ENCODE measurements around the gene KISS1.

KISS1 gene

DNA sequence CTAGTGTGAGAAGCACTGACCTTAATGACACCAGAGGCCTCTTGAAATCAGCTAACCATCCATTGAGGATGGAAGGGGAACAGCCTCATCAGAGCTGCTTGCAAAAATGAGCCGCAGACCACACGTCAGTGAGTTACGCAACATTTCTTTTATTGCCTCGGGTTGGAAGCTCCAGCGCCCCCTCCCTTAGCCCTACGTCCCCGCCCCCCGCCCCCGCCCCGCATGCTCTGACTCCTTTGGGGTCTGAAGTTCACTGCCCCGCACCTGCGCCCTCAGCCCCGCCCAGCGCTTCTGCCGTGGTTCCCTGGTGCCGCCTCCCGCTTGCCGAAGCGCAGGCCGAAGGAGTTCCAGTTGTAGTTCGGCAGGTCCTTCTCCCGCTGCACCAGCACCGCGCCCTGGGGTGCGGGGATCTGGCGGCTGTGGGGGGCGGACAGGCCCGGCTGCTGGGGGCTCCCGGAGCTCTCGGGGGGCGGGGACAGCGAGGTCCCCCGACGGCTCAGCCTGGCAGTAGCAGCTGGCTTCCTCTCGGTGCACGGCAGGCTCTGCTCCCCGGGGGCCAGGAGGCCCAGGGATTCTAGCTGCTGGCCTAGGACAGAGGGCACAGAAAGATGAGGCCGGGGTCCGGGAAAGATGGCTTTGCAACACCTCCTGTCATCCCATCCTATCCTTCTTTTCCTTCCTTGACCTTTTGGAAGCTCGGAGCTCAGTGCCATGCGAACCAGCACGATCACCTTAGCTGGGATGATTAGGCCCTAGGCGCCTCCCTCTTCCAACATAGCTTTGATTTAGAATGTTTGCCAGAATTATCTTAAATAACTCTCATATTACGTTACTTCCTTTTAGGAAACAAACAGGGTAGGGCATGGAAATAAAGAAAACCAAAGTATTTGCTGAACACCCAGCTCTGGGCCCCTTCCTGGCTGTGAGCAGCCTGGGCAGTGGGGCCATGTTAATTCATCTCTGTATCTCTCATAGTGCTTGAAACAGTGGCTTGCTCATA lies 5.8 kb downstream of the KISS1 start:
- no peak for DNase-seq

DNA sequence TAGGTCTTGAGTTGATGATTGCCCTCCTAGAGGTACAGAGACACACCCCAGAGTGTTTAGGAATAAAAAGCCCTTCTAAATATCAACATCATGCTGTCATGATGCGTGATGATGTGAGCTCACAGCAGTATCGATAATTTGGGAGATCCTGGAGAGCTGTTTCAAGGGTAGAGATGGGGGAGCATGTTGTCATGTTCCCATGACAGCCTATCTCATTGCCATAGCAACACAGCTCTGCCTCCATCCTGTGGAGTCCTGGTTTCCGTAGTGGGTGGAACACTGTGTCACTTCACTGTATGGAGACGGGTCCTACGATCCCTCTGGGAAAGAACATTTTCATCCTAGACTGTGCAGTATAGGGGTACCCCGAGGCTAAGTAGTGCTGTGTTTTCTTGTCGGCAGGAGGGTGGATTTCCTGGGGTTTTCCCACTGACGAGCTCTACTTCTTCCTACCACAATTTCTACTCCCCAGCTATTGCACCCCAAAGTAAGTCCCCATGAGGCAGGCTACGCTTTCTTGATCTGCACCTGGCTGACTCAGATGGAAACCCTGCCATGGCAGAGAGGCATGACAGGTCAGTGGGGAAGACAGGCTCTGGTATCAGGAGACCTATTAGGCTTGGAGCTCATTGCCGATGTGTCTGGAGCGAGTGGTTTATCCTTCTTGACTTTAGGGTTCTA lies 7.2 kb downstream of the KISS1 start:
- no peak for DNase-seq

DNA sequence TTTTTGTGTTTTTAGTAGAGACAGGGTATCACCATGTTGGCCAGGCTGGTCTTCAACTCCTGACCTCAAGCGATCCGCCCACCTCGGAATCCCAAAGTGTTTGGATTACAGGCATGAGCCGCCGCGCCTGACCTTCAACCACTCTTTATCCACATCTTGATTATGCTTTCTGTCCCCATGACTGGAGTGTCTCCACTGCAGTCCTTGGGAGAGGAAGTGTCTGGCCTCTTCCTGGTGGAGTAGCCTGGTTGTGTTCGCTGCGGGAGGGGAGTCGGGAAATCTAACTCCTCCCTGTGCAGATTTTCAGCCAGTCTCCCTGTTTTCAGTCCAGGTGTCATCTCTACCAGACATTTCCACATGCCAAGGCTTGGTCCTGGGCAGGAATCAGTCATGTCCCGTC lies 9.7 kb downstream of the KISS1 start:
- no peak for DNase-seq

DNA sequence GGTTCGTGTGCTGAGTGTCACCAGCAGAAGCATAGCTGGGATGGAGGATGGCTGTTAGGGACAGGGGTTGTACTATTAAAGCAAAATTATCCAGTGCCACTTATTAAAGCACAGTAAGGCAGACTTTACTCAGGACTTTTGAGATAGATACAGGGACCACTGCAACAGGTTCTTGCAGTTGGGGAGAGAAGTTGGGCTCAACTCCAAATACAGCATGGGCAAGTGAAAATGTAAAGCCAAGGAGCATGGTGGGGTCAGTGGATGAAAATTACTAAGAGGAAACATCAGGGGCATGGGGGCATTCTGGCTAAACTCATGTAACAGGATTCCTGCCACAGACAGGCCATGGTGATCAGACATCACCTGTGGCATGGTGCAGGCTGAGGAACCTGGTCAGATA lies 15.2 kb downstream of the KISS1 start:
- no peak for DNase-seq

DNA sequence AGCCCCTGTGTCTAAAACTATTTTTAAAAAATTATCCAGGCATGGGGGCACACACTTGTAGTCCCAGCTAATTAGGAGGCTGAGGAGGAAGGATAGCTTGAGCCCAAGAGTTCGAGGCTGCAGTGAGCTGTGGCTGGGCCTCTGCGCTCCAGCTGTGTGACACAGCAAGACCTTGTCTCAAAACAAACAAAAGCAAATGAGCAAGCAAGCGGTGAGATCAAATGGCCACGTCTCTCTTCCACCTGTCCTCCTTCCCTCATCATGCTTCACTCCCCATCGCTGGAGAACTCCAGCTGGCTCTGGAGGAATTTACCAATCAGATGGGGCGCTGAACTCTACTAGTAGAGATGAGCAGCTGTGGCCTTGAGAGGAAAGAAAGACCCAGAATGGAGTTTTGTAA lies 16.2 kb downstream of the KISS1 start:
- no peak for DNase-seq

DNA sequence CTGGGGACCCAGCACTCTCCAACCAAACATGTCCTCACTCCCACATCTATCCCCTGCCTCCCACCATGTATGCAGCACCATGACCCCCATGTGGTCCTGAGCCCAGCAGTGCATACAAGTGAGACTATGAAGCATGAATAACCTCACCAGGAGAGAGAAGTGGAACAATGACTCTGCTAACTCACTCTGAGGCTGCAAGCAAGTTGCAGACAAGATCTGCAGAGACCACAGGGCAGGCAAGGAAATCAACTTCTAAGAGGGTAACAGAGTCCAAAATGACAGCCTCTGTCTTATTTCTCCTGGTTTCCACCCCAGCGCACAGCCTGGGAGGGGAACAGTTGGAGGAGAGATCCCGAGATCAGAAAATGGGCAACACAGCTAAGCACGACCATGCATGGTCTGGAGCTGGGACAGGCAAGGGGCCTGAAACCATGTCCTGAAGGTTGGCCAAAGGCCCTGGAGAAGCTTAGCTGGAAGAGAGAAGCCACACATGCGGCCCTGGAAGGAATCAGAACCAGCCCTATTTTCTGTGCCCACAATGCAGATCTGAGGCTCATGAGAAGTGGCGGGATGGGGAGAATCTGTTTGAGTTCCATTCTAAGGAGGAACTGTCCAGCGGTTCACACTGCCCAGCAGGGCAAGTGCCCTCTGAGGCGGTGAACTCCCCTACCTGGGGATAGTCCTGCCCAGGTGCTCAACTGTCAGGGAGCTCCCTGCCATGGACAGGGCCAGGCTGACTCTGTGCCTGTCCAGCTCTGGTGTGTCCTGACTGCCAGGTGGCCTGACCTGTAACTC lies 17.6 kb downstream of the KISS1 start:
- DNase-seq: no peak

DNA sequence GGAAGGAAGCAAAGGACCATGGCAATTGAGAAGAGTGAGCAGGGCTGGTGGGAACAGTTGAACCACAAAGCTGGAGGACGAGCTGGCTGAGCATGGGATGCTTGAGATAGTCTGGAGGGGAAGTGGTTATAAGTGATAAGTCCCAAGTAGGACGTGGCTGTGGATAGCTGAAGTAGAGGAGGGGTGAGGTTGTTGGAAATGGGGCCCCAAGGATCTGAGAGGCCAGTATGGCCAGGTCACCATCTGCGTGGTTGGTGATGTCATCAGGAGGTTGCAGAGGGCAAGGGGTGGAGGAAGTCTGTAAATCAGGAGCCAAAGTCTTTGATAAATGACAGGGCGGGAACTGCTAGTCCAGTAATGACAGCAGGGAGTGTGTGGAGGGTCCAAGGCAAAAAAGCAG lies 19.2 kb downstream of the KISS1 start:
- DNase-seq: no peak

DNA sequence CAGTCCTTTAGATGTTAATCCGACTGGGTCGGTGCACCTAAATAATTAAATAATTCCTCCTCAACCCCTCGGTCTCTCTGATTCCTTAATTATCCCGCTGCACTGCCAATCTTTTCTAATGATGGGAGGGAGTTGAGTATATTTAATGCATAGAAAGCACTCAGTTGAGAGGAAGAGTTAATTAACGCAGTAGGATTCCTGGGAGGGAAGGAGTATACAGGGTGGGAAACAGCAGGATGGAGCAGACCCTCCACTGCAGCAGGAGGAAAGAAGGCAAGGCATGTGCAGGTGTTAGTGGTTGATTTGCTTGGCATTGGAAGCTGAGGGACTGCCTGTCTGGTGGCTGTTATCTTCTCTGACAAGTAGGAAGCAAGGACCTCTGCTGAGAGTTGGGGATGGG lies 20.2 kb downstream of the KISS1 start:
- DNase-seq: no peak

DNA sequence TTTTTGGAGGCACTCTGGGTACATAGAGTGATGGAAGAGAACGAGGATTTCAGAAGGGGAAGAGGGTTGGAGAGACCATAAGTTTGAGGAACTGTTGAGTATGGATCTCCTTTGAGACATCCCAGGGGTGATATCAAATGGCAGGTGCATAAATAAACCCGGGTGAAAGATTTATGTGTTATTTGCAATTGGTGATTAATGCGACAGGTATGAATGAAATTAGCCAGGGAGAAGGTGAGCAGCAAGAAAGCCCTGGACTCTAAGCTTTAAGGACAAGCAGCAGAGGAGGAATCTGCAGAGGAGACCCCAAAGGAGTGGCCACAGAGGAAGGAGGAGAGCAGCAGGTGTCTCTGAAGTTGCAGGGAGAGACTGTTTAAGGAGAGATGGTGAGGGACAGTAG lies 21.3 kb downstream of the KISS1 start:
- DNase-seq: no peak

DNA sequence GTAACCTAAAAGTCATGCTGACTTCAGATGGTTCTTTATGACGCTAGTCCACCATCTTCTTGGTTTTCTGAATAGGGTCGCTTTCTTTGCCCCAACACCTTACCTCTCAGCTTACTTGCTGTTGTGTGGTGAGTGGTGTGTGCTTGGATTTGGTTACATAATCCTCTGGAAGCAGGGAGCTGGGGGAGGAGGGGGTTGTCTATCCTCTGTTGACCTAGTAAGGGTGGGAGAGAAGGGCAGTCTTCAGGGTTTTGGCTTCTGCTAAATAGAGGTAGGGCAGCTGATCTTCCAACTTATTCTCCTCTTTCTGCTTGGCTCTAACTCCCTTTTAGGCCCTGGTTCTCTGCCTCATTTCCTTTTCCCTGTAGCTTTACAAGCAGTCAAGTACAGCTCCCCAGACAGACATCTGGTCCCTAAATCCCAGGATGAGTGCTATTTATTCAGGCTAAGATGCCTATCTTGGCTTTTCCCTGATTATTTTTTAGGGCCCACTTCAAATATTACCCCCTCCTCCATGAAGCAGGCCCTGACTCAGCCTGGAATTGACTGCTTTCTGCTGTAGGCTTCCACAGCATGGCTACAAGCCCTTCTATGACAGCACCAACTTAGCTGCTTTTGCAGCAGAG lies 23.8 kb downstream of the KISS1 start:
- no peak for DNase-seq

DNA sequence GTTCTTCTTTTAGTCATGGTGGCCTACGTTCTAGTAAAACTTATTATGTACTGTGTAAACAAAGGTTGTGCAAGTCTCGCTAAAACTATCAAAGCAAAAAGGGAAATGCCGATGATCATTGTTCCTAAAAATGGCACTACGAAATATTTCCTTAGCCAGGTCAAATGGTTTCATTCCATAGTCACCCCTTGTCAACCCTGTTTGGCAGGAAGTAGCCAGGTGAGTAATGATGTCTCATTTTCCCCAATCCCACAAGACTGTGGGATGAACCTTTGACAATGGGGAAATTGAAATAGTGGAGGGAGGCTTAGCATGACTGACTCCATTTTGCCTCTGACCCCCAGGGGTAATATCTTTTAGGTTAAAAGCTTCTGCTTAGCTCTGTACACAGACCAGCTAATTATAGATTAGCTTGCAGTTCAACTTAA lies 24.5 kb downstream of the KISS1 start:
- no peak for DNase-seq

DNA sequence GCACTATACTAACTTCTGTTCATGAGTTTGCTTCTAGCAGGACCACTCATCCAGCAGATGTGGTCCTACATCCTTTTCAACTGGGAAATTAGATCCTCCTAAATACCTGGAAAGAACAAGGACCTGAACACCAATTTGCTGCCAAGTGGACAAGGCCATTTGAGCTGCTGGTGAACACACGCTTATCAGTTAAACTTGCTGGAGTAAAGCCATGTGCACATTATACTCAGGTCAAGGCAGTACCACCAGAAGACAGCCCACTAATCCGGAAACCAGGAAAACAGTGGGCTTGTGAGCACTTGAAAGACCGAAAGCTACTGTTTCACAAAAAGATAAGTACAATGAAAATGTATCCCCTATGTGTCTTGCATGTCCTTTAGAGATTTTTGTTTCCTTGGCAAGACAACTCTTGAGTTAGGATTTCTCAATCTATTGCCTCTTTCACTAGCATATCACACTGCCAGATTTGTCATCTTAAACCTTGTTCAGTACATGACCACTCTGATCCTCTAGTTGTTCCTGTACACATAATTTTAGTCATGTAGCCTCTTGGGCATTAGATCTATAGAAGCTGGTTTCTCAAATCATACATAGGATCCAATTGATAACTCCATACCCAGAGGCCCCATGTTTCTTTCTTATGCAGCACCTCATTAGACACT lies 25.7 kb downstream of the KISS1 start:
- no peak for DNase-seq

DNA sequence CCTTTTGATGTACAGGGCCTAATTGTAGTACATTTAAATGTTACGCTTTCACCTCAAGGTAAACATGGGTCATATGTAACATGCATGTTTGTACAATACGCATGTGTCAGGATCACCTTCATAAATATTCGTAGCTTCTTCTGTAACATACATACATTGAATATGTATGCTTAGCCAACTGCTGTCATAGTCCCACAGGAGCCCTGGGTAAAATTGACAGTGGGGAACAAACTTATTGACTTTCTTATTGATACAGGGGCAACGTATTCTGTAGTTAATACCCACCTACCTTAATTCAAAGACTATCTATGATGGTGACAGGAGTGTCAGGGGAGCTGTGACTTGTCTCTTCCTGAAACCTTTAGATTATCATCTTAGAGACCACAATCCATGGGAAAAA lies 26.4 kb downstream of the KISS1 start:
- no peak for DNase-seq

DNA sequence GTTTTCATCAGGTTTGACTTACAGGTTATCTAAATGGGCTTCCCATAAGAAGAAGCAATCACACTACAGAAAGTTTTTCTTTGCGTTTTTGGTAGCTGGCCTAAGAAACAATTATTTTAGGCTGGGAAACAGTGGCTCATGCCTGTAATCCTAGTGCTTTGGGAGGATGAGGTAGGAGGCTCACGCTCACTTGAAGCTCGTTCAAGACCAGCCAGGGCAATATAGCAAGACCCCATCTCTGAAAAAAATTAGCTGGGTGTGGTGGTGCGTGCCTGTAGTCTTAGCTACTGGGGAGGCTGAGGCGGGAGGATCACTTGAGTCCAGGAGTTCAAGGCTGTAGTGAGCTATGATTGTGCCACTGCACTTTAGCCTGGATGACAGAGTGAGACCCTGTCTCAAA lies 28.6 kb downstream of the KISS1 start:
- no peak for DNase-seq

DNA sequence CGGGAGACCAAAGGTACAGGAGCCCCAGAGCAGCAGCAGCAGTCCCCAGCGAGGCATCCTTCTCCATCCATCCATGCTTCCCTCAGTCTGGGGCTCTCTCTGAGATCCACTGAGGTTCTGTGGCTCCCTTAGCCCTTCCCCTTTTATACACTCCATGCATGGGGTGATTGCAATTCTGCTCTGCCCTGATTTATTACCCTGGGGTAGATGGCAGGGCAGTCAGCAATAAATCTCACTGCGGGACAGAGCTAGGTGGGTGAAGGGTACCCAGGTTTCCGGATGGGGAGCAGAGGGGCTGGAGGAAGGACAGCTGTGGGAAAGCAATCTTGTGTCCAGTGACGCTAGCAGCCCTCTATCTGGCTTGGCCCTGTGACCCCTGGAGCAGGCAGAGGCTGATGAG lies 30.1 kb downstream of the KISS1 start, which contains the start of gene REN:
TSS of gene REN (minus strand) at position 119 of the 400 bp plus-strand sequence. CDS start at position 75, 44 bp downstream.
- no peak for DNase-seq

DNA sequence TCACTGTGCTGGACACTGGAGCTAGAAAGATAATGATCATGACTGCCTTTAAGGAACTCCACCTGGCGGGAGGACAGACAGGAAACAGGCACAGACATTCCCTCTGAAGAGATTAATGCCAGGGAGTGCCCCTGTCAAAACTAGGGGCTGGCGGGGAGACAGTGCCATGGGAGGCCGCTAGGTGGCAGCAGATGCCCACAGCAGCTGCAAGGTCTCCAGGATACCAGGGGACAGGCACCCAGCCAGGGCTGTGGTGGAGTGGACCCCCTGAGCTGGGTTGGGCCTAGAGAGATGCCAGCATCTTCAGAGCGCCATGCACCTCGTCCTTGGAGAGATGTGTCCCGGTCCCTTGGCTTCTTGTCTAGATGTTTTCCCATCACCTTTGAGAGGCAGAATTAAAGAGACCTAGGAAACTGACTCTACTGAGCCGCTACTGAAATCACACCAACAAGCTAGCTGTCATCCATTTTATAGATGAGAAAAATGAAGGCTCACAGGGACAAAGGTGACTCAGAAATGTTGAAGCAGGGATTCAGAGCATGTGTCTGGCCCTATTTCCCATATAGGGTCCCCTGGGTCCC lies 33.7 kb downstream of the KISS1 start:
- peak; percentile 44 to 66 (median 54) for DNase-seq

DNA sequence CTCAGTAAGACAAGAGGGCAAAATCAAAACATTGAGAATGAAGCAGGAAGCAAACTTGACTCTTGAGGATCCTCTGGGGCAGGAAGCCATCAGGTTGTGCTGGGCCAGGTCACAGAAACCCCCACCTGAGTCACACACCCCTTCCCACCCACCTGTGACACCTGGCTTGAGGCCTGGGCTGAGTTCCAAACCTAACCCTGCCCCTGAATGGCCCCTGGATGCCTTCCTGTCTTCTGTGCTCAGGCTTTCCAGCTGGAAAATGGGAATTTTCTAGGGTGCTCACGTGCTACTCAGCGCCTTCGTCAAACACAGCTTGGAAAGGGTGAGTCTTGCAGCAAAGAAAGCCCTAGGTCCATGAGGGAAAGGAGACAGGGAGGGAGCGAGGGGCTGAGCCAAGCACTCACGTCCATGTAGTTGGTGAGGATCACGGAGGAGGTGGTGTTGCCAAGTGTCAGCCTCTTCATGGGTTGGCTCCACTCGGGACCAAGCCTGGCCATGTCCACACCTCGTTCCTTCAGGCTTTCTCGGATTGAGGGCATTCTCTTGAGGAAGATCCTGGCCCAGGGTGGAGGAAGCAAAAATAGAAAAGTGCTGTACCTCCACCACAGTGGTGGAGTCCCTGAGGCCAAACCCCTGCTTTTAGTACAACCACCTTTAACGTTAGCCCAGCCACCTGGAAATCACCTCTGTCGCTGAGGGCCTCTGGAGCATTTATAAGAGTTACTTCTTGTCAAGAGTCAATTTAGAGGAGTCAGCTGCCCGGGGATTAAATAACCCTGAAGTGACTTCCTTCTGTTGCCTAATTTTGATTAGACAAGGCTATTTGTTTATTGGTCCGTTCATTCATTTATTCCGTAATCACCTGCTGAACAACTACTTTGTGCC lies 34.4 kb downstream of the KISS1 start:
- no peak for DNase-seq

DNA sequence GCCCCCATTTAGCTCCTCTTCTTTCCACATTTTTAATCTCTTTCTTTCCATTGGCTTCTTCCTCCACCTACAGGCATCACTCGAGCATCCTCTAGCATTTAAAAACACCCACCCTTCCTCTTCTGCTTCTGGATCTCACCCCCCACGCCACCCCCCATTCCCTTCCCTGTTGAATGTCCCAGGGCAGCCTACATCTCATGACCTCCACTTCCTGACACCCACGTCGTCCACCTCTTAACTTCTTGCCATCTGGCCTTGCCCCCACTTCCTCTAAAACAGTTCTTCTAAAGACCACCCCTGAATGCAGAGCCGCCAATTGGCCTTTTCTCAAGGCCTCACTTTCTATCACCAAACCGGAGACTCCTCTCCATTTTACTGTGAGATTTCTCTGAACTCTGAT lies 38.3 kb downstream of the KISS1 start:
- DNase-seq: no peak

DNA sequence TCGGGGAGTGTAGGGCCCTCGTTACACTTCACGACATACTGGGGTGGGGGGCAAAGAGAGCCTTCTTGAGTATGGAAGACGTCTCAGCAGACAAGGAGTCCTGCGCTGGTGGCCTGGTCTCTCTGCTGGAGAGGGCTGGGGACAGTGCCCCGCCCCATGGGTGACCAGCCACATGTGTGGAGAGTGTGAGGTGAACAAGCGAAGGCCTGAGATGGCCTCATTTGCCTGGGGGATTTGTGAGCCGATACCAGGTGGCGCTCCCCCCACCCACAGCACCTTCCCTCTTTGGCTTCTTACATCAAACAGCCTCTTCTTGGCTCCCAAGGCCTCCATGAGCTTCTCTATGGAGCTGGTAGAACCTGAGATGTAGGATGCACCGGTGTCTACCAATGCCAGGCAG lies 40.4 kb downstream of the KISS1 start:
- DNase-seq: no peak

DNA sequence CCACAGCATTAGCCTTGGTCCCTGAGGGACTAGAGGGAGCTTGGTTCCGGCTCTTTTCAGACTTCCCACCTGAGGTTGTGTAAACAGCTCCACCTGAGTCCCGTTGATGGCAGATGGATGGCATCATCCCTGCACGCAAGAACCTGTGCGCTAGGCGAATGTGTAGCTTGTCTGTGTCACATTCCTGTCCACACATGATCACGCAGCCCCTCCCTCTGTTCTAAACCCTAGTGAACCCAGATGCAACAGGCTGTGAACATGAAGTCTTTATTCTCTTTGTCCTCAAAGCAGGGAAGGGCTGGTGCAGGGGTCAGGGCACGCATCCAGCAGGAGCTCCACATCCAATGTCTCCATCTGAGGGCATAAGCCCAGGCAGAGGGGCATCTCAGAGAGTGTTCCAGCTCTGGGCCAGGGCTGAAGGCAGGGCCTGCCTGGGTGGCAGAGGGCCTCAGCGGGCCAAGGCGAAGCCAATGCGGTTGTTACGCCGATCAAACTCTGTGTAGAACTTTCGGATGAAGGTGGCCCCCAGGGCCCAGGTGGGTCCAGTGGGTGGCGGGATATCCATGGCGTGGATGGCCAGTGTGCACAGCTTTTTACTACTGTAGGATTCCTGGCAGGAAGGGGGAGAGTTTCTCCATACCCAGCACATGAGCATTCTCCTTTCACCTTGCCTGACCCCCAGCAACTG lies 41.6 kb downstream of the KISS1 start:
- DNase-seq: no peak
